BLaER1 treated with 17β-estradiol and CSF1 and Interleukin-3, amounts not matched to agents 10 nM and 100 nM (cell line): Measurements from ENCODE around the gene PCDHA11.
"Not testable (repeated sequence)": the region's sequence is repeated elsewhere in the genome, so short reads cannot be mapped to it uniquely, and the experiment has no call there.

Source experiments
- H3K27ac ChIP-seq, 11 experiments: shearing (Covaris generic); formaldehyde crosslinking; 2 replicates each; pipeline ENCODE4 v1.8.1; 2022
- H3K27me3 ChIP-seq, 11 experiments: shearing (Covaris generic); formaldehyde crosslinking; 2 replicates each; pipeline ENCODE4 v1.8.1; 2022
- H3K36me3 ChIP-seq, 11 experiments: shearing (Covaris generic); formaldehyde crosslinking; 2 replicates each; pipeline ENCODE4 v1.8.1; 2022
- H3K4me1 ChIP-seq, 10 experiments: shearing (Covaris generic); formaldehyde crosslinking; 2 replicates each; pipeline ENCODE4 v1.8.1; 2022
- H3K4me2 ChIP-seq, 11 experiments: shearing (Covaris generic); formaldehyde crosslinking; 2 replicates each; pipeline ENCODE4 v1.8.1; 2022
- H3K4me3 ChIP-seq, 10 experiments: shearing (Covaris generic); formaldehyde crosslinking; 2 replicates each; pipeline ENCODE4 v1.8.1; 2022
- H3K9ac ChIP-seq, 11 experiments: shearing (Covaris generic); formaldehyde crosslinking; 2 replicates each; pipeline ENCODE4 v1.8.1; 2022
- H3K9me3 ChIP-seq, 11 experiments: shearing (Covaris generic); formaldehyde crosslinking; replicated peaks in 1 of 11; 2 replicates each; pipeline ENCODE4 v1.8.1; 2022
- H4K20me1 ChIP-seq, 11 experiments: shearing (Covaris generic); formaldehyde crosslinking; 2 replicates each; pipeline ENCODE4 v1.8.1; 2022
- Cebpa-rat ChIP-seq, 11 experiments: shearing (Covaris generic); IDR thresholded peaks; 2 replicates each; pipeline ENCODE4 v1.8.1; 2022

The PCDHA11 gene

DNA sequence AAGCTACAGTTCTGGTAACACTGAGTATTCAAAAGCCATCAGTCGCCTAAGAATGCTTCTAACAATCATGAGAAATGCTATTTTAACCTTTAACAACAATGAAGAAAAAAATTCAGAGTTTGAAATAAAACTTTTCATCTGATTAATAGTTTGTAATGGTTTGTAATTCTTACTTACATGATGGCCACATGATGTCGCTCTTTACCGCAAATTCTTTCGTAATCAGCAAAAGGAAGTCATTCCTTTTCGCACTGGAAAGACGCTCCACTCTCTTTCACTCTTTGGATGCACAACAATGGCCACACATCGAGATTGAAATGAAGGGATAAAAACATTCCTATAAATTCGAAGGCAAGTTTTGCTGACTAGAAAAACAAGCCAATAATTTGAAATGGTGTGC is 34.8 kb upstream of the PCDHA11 start, which contains the start of gene PCDHA7:
Gene PCDHA7 (plus strand): TSS at position 277 of the 400 bp plus-strand sequence. CDS start 115 bp downstream, at position 392.
- Histone ChIP-seq H3K36me3 (no peaks in the 10 kb centered on the region), H3K4me2 (no peak within 1 kb of the TSS; a peak in 1 of 22 replicates), H3K4me3 (no peak within 1 kb of the TSS), H4K20me1 (no peaks in the 10 kb centered on the region), H3K27ac (no peak within 1 kb of the TSS), H3K4me1 (no peaks in the 10 kb centered on the region), H3K9me3 (peaks cover 33 to 39% (median 36%) of the 10 kb centered on the region in 11 experiments), H3K27me3 (no peaks in the 10 kb centered on the region), H3K9ac (no peak within 1 kb of the TSS)
- no peak for TF ChIP-seq Cebpa-rat (IDR thresholded peaks at IDR 0.05)

DNA sequence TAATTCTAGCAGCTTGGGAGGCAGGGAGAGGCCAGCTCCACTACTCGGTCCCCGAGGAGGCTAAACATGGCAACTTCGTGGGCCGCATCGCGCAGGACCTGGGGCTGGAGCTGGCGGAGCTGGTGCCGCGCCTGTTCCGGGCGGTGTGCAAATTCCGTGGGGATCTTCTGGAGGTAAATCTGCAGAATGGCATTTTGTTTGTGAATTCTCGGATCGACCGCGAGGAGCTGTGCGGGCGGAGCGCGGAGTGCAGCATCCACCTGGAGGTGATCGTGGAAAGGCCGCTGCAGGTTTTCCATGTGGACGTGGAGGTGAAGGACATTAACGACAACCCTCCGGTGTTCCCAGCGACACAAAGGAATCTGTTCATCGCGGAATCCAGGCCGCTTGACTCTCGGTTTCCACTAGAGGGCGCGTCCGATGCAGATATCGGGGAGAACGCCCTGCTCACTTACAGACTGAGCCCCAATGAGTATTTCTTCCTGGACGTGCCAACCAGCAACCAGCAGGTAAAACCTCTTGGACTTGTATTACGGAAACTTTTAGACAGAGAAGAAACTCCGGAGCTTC is 34.2 kb upstream of the PCDHA11 start:
- not testable (repeated sequence) for H3K4me1 ChIP-seq, H3K9ac ChIP-seq, H3K4me3 ChIP-seq, H3K4me2 ChIP-seq, H3K27ac ChIP-seq, H3K36me3 ChIP-seq, H4K20me1 ChIP-seq, H3K27me3 ChIP-seq
- H3K9me3 ChIP-seq, result peaks cover 28 to 33% (median 31%) of the 10 kb centered on the region in 11 experiments

DNA sequence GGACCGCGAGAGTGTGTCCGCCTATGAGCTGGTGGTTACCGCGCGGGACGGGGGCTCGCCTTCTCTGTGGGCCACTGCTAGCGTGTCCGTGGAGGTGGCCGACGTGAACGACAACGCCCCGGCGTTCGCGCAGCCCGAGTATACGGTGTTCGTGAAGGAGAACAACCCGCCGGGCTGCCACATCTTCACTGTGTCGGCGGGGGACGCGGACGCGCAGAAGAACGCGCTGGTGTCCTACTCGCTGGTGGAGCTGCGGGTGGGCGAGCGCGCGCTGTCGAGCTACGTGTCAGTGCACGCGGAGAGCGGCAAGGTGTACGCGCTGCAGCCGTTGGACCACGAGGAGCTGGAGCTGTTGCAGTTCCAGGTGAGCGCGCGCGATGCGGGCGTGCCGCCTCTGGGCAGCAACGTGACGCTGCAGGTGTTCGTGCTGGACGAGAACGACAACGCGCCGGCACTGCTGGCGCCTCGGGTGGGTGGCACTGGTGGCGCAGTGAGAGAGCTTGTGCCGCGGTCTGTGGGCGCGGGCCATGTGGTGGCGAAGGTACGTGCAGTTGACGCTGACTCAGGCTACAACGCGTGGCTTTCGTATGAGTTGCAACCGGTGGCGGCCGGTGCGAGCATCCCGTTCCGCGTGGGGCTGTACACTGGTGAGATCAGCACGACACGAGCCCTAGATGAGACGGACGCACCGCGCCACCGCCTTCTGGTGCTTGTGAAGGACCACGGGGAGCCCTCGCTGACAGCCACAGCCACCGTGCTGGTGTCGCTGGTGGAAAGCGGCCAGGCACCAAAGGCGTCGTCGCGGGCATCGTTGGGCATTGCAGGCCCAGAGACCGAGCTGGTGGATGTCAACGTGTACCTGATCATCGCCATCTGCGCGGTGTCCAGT is 32.9 kb upstream of the PCDHA11 start:
- H3K9ac ChIP-seq, result no peak overlapping the region
- no peaks in the 10 kb centered on the region for H4K20me1 ChIP-seq
- no peak for TF ChIP-seq Cebpa-rat (IDR thresholded peaks at IDR 0.05)
- H3K9me3 ChIP-seq, result peaks cover 20 to 24% (median 23%) of the 10 kb centered on the region in 11 experiments
- H3K36me3 ChIP-seq, result no peaks in the 10 kb centered on the region
- no peak overlapping the region for H3K27ac ChIP-seq
- no peak overlapping the region for H3K4me2 ChIP-seq
- H3K27me3 ChIP-seq, result no peaks in the 10 kb centered on the region
- H3K4me1 ChIP-seq, result no peaks in the 10 kb centered on the region
- H3K4me3 ChIP-seq, result no peak overlapping the region

- H4K20me1 ChIP-seq, result no peaks in the 10 kb centered on the region
- no peak within 1 kb of the TSS for H3K9ac ChIP-seq
- H3K4me1 ChIP-seq, result no peaks in the 10 kb centered on the region
- H3K27ac ChIP-seq, result no peak within 1 kb of the TSS
- TF ChIP-seq Cebpa-rat (IDR thresholded peaks at IDR 0.05), result no peak
- H3K9me3 ChIP-seq, result peaks cover 18 to 38% (median 27%) of the 10 kb centered on the region in 11 experiments
- H3K27me3 ChIP-seq, result no peaks in the 10 kb centered on the region
- no peaks in the 10 kb centered on the region for H3K36me3 ChIP-seq
- no peak within 1 kb of the TSS for H3K4me2 ChIP-seq
- H3K4me3 ChIP-seq, result no peak within 1 kb of the TSS
Observed at GRCh38 chr5:140840978-140841962, 27.5 kb upstream of the PCDHA11 start, which contains the start of gene PCDHA8. PCDHA8 (plus strand) TSS chr5:140841187; CDS start chr5:140841322, 135 bp downstream.

- Histone ChIP-seq H3K4me1 (no peaks in the 10 kb centered on the region), H3K27me3 (no peaks in the 10 kb centered on the region), H3K4me3 (no peak overlapping the region), H3K36me3 (no peaks in the 10 kb centered on the region), H4K20me1 (no peaks in the 10 kb centered on the region), H3K27ac (no peak overlapping the region), H3K9ac (no peak overlapping the region), H3K9me3 (peaks cover 15 to 41% (median 26%) of the 10 kb centered on the region in 11 experiments), H3K4me2 (no peak overlapping the region)
- no peak for TF ChIP-seq Cebpa-rat (IDR thresholded peaks at IDR 0.05)
Observed at GRCh38 chr5:140842798-140843733, 25.7 kb upstream of the PCDHA11 start.

GRCh38 chr5:140848139-140849102 is 20.3 kb upstream of the PCDHA11 start, which contains the start of gene PCDHA9:
PCDHA9 (plus strand) TSS chr5:140848382; CDS start chr5:140848496, 114 bp downstream.
- H3K9me3 ChIP-seq, result peaks cover 24 to 47% (median 29%) of the 10 kb centered on the region in 11 experiments
- not testable (repeated sequence) for H3K4me3 ChIP-seq, H3K27ac ChIP-seq, H3K27me3 ChIP-seq, H4K20me1 ChIP-seq, H3K4me2 ChIP-seq, H3K36me3 ChIP-seq, H3K4me1 ChIP-seq, H3K9ac ChIP-seq

GRCh38 chr5:140849831-140850634 is 18.7 kb upstream of the PCDHA11 start:
- H3K36me3 ChIP-seq, H3K4me3 ChIP-seq, H3K9ac ChIP-seq, H4K20me1 ChIP-seq, H3K4me2 ChIP-seq, H3K4me1 ChIP-seq, H3K27me3 ChIP-seq, H3K27ac ChIP-seq: not testable (repeated sequence)
- H3K9me3 ChIP-seq, result peaks cover 21 to 40% (median 28%) of the 10 kb centered on the region in 11 experiments
